T-helper 2 cell treated with Interferon-gamma antibody and Interleukin-4, amounts not matched to agents 5 μg/mL and 100 μg/mL, for 36 hours (primary cell): ENCODE results near the gene JAM3.

Source experiments
- DNase-seq: peaks from one replicate; pipeline ENCODE4 v3.0.0; 2021; ENCODE audit warnings: low spot score
- H3K27ac Mint-ChIP-seq: one replicate; pipeline ENCODE4 v1.8.0; 2021; ENCODE audit warnings: mild to moderate bottlenecking, mixed read lengths
- H3K27me3 Mint-ChIP-seq: one replicate; pipeline ENCODE4 v1.8.0; 2021; ENCODE audit warnings: low read depth, mixed read lengths
- H3K36me3 Mint-ChIP-seq: one replicate; pipeline ENCODE4 v1.8.0; 2021; ENCODE audit warnings: low read depth, mixed read lengths
- H3K4me1 Mint-ChIP-seq: one replicate; pipeline ENCODE4 v1.8.0; 2021; ENCODE audit warnings: low read depth, mixed read lengths
- H3K4me3 Mint-ChIP-seq: one replicate; pipeline ENCODE4 v1.8.0; 2022; ENCODE audit warnings: mild to moderate bottlenecking, moderate library complexity, mixed read lengths
- H3K9me3 Mint-ChIP-seq: one replicate; pipeline ENCODE4 v1.8.0; 2021; ENCODE audit warnings: mixed read lengths

The JAM3 gene

GRCh38 chr11:134143801-134144200 is 74.9 kb downstream of the JAM3 start:
- H3K4me1 Mint-ChIP-seq: peaks cover 10% of the 10 kb centered on the region

DNA sequence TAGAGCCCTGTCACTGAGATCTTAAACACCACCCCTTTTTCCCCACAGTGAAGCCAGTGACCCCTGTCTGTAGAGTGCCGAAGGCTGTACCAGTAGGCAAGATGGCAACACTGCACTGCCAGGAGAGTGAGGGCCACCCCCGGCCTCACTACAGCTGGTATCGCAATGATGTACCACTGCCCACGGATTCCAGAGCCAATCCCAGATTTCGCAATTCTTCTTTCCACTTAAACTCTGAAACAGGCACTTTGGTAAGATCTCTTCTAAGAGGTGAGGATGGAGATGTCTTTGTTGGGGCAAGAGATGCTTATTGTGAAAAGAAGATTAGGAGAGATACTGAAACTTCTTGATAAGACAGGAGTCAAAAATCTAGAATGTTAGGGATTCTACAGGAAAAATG is 75.9 kb downstream of the JAM3 start:
- Mint-ChIP-seq H3K4me1 (peaks cover 9% of the 10 kb centered on the region), H3K9me3 (no peaks in the 10 kb centered on the region), H3K4me3 (no peak overlapping the region), H3K27ac (no peak overlapping the region), H3K27me3 (no peaks in the 10 kb centered on the region), H3K36me3 (peaks cover 1% of the 10 kb centered on the region)
- no peak for DNase-seq

More at GRCh38 chr11:134143801-134144200, 74.9 kb downstream of the JAM3 start:
- H3K27me3 Mint-ChIP-seq: no peaks in the 10 kb centered on the region
- H3K4me3 Mint-ChIP-seq: no peak overlapping the region
- H3K27ac Mint-ChIP-seq: no peak overlapping the region
- no peaks in the 10 kb centered on the region for H3K9me3 Mint-ChIP-seq
- no peak for DNase-seq
- peaks cover 1% of the 10 kb centered on the region for H3K36me3 Mint-ChIP-seq

- Mint-ChIP-seq H3K27me3 (no peaks in the 10 kb centered on the region), H3K36me3 (peaks cover 4% of the 10 kb centered on the region), H3K4me1 (peaks cover 9% of the 10 kb centered on the region), H3K9me3 (no peaks in the 10 kb centered on the region), H3K4me3 (no peak overlapping the region), H3K27ac (no peak overlapping the region)
- no peak for DNase-seq
These were observed 76.8 kb downstream of the JAM3 start for GRCh38 chr11:134145715-134146114.

- Mint-ChIP-seq H3K36me3 (peaks cover 11% of the 10 kb centered on the region), H3K27me3 (no peaks in the 10 kb centered on the region), H3K27ac (no peak overlapping the region), H3K4me3 (no peak overlapping the region), H3K9me3 (no peaks in the 10 kb centered on the region), H3K4me1 (peaks cover 9% of the 10 kb centered on the region)
- no peak for DNase-seq
These were observed 77.7 kb downstream of the JAM3 start for GRCh38 chr11:134146598-134146997.

GRCh38 chr11:134149371-134149770 is 80.5 kb downstream of the JAM3 start:
- H3K9me3 Mint-ChIP-seq: no peaks in the 10 kb centered on the region
- peaks cover 2% of the 10 kb centered on the region for H3K4me1 Mint-ChIP-seq
- DNase-seq: no peak
- no peak overlapping the region for H3K4me3 Mint-ChIP-seq
- no peak overlapping the region for H3K27ac Mint-ChIP-seq
- H3K27me3 Mint-ChIP-seq: no peaks in the 10 kb centered on the region
- H3K36me3 Mint-ChIP-seq: peaks cover 24% of the 10 kb centered on the region

GRCh38 chr11:134150195-134150903 is 81.5 kb downstream of the JAM3 start:
- Mint-ChIP-seq H3K9me3 (no peaks in the 10 kb centered on the region), H3K27ac (no peak overlapping the region), H3K27me3 (no peaks in the 10 kb centered on the region), H3K4me1 (peaks cover 1% of the 10 kb centered on the region), H3K36me3 (peaks cover 32% of the 10 kb centered on the region), H3K4me3 (no peak overlapping the region)
- DNase-seq: no peak

- Mint-ChIP-seq H3K27ac (no peak overlapping the region), H3K36me3 (peaks cover 39% of the 10 kb centered on the region), H3K4me1 (peaks cover 1% of the 10 kb centered on the region), H3K4me3 (no peak overlapping the region), H3K27me3 (no peaks in the 10 kb centered on the region), H3K9me3 (no peaks in the 10 kb centered on the region)
- DNase-seq: no peak
These were observed 82.3 kb downstream of the JAM3 start for GRCh38 chr11:134151083-134151747.

- Mint-ChIP-seq H3K36me3 (peaks cover 52% of the 10 kb centered on the region), H3K4me1 (peaks cover 1% of the 10 kb centered on the region), H3K9me3 (no peaks in the 10 kb centered on the region)
These were observed 83.8 kb downstream of the JAM3 start for GRCh38 chr11:134152696-134153095.

DNA sequence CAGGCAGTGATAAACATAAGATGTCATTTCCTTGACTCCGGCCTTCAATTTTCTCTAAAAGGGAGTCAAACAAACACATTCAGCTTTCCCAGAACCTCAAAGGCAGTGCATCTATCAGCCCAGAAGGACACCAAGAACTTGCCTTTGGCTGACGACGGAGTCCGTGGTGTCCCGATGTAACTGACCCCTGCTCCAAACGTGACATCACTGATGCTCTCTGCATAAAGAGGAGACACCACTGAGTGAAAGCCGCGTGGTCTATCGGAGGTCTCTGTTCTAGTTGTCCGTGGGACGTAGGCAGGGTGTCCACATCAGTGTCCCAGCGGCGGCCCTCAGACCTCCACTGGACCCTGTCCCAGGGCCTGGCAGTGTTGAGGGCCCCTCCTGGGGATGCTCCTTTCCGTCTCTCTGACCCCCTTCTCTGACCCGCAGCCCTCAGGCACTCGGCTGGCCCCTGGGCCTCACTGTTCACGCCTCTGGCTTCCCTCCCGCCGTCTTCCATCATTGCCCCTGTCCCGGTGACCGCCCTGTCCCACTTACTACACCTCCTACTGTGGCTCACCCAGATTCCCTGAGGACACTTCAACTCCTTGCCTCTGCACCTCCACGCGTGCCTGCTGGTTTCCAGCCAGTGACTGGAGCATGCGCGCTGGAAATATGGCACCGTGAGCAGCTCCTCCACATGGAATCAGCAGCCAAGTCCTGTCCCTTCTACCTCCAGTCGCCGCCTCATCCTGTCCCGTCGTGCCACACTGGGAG is 84.5 kb downstream of the JAM3 start:
- Mint-ChIP-seq H3K4me1 (peaks cover 1% of the 10 kb centered on the region), H3K27me3 (no peaks in the 10 kb centered on the region), H3K9me3 (no peaks in the 10 kb centered on the region), H3K36me3 (peaks cover 58% of the 10 kb centered on the region), H3K27ac (no peak overlapping the region), H3K4me3 (no peak overlapping the region)
- DNase-seq: no peak

More at GRCh38 chr11:134152696-134153095, 83.8 kb downstream of the JAM3 start:
- Mint-ChIP-seq H3K4me3 (no peak overlapping the region), H3K27ac (no peak overlapping the region), H3K27me3 (no peaks in the 10 kb centered on the region)
- DNase-seq: no peak

DNA sequence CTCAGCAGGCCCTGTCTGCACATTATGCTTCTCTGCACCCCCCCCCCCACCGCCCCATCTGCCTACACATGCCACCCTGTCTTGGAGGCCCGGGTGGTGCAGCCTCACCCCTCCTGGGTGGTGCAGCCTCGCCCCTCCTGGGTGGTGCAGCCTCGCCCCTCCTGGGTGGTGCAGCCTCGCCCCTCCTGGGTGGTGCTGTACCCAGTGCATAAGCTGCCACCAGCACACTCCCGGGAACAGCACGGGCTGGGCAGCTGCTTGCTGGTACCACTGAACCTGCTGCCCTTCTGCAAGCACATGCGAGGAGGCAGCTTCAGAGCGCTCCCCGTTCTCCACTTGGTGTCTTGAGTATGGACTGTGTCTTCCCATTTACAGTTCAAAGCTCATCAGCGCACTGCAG is 85.6 kb downstream of the JAM3 start:
- DNase-seq: no peak
- Mint-ChIP-seq H3K27me3 (no peaks in the 10 kb centered on the region), H3K9me3 (no peaks in the 10 kb centered on the region), H3K4me1 (peaks cover 1% of the 10 kb centered on the region), H3K4me3 (no peak overlapping the region), H3K36me3 (peaks cover 69% of the 10 kb centered on the region), H3K27ac (no peak overlapping the region)

GRCh38 chr11:134155456-134155855 is 86.6 kb downstream of the JAM3 start:
- Mint-ChIP-seq H3K9me3 (no peaks in the 10 kb centered on the region), H3K36me3 (peaks cover 76% of the 10 kb centered on the region), H3K4me1 (peaks cover 1% of the 10 kb centered on the region), H3K4me3 (no peak overlapping the region), H3K27me3 (no peaks in the 10 kb centered on the region), H3K27ac (no peak overlapping the region)
- DNase-seq: no peak

GRCh38 chr11:134155946-134156865 is 87.3 kb downstream of the JAM3 start:
- no peak overlapping the region for H3K27ac Mint-ChIP-seq
- no peaks in the 10 kb centered on the region for H3K27me3 Mint-ChIP-seq
- peaks cover 74% of the 10 kb centered on the region for H3K36me3 Mint-ChIP-seq
- DNase-seq: no peak
- no peak overlapping the region for H3K4me3 Mint-ChIP-seq
- peaks cover 1% of the 10 kb centered on the region for H3K4me1 Mint-ChIP-seq
- H3K9me3 Mint-ChIP-seq: no peaks in the 10 kb centered on the region

GRCh38 chr11:134157451-134157850 is 88.6 kb downstream of the JAM3 start:
- no peak overlapping the region for H3K4me3 Mint-ChIP-seq
- no peak overlapping the region for H3K27ac Mint-ChIP-seq
- DNase-seq: no peak
- no peaks in the 10 kb centered on the region for H3K27me3 Mint-ChIP-seq
- no peaks in the 10 kb centered on the region for H3K4me1 Mint-ChIP-seq
- no peaks in the 10 kb centered on the region for H3K9me3 Mint-ChIP-seq
- H3K36me3 Mint-ChIP-seq: peaks cover 75% of the 10 kb centered on the region
